ENCODE measurements around the gene SCAMP4.

DNA sequence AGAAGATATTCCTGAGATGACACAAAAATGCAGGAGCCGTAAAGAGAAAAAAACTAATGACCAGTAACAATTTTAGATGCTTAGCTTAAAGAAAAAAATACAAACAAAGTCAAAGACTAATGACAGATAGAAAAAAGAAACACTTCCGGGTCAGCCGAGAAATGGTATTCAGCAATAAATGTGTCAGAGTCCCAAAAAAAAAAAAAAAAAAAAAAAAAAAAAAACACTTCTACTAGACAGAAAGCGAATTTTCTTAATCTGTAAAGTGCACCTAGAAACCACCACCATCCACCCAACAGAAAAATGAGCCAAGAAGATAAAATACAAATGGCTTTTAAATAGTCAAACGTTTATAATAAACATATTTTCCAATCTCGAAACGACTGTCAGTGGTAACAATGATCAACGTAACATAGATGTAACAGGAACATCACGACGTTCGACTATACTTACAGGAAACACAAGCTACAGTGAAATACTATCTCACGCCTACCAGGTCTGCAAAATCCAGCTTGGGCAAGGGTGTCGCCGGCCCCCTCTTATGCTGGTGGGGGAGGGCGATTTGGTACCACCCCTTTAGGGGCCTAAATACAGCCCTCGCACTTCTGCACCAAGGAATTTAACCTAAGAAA, 30.5 kb upstream of the SCAMP4 start:
- no peak for TF ChIP-seq POLR2A (IDR thresholded peaks at IDR 0.05)
- TF ChIP-seq, protein P1, sequence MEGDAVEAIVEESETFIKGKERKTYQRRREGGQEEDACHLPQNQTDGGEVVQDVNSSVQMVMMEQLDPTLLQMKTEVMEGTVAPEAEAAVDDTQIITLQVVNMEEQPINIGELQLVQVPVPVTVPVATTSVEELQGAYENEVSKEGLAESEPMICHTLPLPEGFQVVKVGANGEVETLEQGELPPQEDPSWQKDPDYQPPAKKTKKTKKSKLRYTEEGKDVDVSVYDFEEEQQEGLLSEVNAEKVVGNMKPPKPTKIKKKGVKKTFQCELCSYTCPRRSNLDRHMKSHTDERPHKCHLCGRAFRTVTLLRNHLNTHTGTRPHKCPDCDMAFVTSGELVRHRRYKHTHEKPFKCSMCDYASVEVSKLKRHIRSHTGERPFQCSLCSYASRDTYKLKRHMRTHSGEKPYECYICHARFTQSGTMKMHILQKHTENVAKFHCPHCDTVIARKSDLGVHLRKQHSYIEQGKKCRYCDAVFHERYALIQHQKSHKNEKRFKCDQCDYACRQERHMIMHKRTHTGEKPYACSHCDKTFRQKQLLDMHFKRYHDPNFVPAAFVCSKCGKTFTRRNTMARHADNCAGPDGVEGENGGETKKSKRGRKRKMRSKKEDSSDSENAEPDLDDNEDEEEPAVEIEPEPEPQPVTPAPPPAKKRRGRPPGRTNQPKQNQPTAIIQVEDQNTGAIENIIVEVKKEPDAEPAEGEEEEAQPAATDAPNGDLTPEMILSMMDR (IDR thresholded peaks at IDR 0.05), result no peak
